ENCODE results near the gene IGF2R.

DNA sequence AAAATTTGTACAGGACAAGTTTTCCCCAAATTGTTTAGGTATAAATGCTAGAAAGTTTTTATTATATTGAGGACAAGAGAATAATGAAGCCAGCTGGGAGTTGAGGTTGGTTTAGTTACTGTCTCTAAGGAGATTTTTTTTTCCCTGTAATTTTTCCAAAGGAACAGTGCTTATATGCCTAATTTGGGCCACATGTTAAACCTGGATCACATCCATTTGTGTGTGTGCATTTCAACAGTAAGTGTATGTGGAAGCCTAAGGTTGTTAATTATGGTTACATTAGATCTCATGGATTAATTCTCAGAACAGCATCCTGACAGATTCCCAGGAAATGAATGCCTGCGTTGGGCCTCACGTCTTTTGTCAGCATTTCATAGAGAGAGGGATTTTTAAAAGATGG is 4.5 kb downstream of the IGF2R start:
- TF ChIP-seq, protein P1, sequence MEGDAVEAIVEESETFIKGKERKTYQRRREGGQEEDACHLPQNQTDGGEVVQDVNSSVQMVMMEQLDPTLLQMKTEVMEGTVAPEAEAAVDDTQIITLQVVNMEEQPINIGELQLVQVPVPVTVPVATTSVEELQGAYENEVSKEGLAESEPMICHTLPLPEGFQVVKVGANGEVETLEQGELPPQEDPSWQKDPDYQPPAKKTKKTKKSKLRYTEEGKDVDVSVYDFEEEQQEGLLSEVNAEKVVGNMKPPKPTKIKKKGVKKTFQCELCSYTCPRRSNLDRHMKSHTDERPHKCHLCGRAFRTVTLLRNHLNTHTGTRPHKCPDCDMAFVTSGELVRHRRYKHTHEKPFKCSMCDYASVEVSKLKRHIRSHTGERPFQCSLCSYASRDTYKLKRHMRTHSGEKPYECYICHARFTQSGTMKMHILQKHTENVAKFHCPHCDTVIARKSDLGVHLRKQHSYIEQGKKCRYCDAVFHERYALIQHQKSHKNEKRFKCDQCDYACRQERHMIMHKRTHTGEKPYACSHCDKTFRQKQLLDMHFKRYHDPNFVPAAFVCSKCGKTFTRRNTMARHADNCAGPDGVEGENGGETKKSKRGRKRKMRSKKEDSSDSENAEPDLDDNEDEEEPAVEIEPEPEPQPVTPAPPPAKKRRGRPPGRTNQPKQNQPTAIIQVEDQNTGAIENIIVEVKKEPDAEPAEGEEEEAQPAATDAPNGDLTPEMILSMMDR (IDR thresholded peaks at IDR 0.05; ENCODE audit: low read depth, low read length), result no peak
- no peak for TF ChIP-seq EZH2phosphoT487 (IDR thresholded peaks at IDR 0.05; ENCODE audit: low read depth)
